UCSD-AML1 (cell line): ENCODE data around the gene SAP30BP.

Experiments used
- DNase-seq: peaks from one replicate; lab custom pipeline; 2025; ENCODE audit not compliant: unreplicated experiment; lab: John Stamatoyannopoulos, UW

SAP30BP gene

DNA sequence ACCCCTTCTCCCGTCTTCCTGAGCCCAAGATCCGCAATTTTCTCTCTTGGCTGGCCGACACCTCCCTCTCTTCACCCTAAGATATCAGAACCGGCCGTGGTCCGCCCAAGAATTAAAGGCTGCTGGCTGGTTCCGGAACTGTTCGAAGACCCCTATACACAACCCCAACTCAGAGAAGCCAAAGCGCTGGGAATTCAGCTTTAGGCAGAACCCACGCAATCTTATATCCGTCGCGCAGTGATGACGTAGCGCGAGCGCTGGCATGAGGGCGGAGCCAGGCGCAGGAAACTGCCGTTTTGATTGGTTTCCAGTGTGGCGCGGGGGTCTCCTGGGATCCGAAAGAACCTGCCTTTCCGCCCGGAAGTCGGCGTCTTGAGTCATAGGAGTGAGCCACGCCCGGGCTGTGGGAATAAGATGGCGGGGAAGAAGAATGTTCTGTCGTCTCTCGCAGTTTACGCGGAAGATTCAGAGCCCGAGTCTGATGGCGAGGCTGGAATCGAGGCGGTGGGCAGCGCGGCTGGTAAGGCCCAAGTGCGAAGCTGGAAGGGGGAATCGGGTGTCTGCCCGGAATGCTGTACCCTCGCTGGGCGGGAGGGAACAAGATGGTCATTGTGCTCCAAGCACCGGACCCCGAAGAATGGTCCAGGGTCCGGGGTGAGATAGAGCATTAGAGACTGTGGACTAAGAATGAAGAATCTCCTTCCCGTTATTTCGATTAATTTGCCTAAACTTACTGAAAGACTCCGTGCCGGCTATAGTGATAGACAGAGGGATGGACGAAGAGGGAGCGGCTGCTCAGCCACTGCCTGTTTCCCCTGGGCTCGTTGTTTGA lies at the start of gene SAP30BP, which contains the start of gene RECQL5:
Gene SAP30BP, plus strand, starts transcription at position 380 of the 832 bp plus-strand sequence. Its CDS starts 35 bp downstream, at position 415.
Gene RECQL5, minus strand, starts transcription at position 196 of the 832 bp plus-strand sequence. CDS start 597 bp downstream, outside the sequence.
- DNase-seq, result peak; percentile 96

DNA sequence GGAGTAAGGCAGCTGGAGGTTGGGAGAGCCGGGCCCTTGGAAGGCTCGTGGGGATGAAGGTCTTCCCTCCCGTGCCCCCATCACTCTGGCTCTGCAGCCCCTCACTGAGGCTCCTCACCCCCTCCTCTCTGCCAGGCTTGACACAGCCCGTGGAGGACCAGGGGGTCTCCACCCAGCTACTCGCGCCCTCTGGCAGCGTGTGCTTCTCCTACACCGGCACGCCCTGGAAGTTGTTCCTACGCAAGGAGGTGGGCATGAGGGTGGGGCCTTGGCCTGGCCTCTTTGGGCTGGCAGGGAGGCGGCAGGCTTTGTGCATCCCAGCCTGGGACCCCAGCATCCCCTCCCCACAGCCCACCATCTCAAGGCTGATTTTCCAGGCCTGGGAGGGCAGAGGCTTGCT lies 49.5 kb upstream of the SAP30BP start:
- DNase-seq, result no peak

DNA sequence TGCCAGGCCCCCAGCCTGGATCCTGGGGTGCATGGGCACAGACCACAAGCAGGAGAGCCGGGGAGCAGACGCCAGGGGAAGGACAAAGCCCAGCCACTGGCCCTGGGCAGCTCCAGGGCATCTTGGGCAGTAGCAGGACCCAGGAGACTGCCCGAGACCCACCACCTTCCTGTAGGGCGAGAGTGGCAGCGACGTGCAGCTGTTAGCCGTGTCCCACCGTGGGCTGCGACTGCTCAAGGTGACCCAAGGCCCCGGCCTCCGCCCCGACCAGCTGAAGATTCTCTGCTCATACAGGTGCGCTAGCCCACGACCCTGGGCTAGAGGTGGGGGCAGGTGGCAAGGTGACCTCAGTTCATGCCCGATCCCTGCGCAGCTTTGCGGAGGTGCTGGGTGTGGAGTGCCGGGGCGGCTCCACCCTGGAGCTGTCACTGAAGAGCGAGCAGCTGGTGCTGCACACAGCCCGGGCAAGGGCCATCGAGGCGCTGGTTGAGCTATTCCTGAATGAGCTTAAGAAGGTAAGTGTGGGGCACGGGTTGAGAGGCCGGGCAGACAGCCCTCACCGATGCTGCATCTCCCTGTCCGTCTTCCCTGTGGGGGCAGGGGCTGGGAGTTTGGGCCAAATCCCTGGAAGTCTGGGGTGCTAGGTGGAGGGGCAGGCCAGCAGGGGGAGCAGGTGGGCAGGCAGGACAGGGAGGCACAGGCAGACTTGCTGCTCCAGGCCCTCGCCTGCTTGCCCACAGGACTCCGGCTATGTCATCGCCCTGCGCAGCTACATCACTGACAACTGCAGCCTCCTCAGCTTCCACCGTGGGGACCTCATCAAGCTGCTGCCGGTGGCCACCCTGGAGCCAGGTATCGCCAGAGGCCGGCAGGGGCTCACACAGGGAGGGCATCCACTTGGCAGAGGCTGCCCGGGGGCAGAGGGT lies 47.4 kb upstream of the SAP30BP start:
- DNase-seq, result peak; percentile 29

DNA sequence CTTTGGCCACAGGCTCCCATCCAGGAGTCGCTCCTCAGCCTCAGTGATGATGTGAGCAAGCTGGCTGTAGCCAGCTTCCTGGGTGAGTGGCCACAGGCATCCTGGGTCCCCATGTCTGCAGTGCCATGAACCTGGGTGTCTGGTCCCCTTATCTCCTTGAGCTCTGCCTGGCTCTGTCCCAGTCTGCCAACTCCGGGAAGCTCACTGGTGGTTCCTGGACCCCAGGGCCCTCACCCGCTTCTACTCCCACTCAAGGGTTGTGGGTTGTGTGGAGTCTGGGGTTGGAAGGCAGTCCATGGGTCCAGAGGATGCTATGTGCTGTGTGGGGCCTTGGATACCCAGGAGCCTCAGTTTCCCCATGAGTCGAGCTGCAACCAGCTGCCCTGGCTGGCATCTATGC lies 45.6 kb upstream of the SAP30BP start:
- DNase-seq, result no peak

DNA sequence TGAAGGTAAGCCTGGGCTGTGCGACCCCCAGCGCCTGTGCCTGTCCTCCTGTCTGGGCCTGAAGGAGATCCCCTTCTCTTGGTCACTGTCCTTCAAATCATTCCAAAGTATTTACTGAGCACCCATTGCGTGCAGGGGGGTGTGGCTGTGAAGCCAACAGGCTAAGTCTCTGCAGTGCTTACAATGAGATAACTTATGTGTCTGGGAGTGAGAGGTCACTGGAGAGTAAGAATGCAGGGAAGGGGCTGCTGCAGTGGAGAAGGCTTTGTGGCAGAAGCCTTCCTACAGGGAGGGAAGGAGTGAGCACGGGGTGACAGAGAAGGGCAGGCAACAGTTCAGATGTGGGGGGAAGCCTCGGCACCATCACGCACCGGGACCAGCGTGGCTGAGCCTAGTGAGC lies 45.1 kb upstream of the SAP30BP start:
- DNase-seq, result no peak

DNA sequence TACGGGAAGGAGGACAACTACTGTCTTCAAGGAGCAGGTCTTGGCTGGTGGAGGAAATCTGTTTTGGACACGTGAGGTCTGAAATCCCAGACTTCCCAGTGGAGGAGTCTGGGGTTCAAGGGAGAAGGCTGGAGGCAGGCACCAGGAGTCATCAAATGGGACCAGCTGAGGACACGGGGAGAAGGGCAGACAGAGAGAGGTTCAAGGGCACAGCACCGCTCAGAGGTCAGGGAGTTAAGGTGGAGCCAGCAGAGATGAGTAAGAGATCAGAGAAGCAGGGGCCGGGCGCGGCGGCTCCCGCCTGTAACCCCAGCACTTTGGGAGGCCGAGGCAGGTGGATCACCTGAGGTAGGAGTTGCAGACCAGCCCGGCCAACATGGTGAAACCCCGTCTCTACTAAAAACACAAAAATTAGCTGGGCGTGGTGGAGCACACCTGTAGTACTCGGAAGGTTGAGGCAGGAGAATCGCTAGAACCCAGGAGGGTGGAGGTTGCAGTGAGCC lies 44.3 kb upstream of the SAP30BP start:
- DNase-seq, result no peak

DNA sequence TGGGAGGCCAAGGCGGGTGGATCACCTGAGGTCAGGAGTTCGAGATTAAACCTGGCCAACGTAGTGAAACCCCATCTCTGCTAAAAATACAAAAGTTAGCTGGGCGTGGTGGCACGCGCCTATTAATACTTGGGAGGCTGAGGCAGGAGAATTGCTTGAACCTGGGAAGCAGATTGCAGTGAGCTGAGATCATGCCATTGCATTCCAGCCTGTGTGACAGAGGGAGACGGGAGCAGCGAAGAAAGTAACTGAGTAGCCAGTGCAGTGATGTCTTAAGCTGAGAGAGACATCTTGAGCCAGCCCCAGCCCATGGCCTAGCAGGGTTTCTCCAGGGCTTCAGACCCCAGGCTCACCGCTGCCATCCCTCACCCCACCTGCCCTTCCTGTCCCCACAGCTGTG lies 43.8 kb upstream of the SAP30BP start:
- no peak for DNase-seq

DNA sequence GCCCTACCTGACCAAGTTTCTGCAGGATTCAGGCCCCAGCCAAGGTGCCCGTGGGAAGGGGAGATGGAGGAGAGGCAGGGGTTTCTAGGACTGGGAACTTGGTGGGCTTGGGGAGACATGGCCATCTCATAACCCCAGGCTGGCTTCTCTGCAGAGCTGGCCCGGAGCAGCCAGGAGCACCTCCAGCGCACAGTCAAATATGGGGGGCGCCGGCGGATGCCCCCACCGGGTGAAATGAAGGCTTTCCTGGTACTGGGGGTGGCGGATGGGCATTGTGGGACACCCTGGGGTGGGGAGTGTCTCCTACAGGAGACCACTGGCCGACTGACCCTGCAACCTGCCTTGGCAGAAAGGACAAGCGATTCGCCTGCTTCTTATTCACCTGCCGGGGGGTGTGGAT lies 43.1 kb upstream of the SAP30BP start:
- DNase-seq, result no peak

DNA sequence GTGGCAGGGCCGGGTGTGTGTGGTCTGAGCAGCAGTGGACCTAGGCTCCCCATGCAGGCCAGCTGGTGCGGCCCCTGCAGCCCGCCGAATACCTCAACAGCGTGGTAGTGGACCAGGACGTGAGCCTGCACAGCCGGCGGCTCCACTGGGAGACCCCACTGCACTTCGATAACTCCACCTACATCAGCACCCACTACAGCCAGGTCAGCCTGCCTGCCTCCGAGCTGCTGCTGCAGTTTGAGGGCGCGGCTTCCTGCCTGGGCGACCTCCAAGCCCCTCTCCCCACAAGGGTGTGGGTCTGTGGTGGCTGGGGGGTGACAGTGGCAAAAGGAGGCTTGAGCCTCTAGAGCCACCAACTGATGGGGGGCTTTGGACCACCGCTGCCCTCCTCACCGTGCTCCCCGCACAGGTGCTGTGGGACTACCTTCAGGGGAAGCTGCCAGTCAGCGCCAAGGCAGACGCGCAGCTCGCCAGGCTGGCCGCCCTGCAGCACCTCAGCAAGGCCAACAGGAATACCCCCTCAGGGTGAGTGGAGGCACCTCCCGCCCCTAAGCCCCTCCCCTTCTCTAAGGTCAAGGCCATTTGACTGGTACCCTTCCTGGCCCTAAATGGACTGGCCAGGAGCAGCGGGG lies 42.3 kb upstream of the SAP30BP start:
- DNase-seq, result no peak

DNA sequence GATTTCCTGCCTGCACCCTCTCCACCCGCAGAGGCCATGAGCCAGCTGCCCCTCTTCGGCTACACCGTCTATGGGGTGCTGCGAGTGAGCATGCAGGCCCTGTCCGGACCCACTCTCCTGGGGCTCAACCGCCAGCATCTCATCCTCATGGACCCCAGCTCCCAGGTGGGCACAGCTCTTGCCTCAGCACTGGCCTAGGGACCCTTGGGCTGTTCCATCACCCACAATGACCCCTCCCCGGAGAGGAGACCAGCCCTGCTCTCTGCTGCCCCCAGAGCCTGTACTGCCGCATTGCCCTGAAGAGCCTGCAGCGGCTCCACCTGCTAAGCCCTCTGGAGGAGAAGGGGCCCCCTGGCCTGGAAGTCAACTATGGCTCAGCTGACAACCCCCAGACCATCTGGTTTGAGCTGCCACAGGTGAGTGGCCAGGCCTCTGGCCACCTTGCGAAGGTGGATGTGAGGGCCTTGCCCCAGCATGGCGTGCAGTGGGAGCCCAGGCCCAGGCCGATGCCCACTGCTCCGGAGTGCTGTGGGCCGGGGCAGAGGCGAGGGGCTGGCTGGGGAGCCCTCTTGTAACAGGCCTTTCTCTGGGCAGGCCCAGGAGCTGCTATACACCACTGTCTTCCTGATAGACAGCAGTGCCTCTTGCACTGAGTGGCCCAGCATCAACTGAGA lies 41.2 kb upstream of the SAP30BP start:
- peak; percentile 25 for DNase-seq

DNA sequence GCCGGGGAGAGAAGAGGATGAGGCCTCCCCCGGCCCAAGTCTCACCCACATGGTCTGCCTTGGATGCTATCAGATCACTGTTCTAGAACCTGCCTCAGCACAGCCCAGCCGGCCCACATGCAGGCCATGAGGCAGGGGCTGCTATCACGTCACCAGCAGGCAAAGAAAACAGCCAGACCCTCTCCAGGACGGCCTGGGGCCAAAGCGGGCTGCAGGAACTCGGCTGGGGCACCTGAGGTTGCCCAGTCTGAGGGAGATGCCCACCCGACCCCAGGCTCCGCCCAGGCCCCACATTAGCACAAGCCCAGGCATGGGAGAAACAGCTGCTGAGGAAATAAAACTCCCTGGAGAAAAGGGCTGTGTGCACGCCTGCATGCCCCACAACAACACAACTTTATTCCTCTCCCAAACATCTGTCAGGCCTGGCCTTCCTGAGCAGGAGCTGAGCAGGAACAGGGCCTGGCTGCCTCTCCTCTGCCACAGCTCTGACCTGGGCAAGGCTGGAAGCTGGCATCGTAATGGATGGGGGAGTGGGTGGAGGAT lies 40.6 kb upstream of the SAP30BP start:
- no peak for DNase-seq

DNA sequence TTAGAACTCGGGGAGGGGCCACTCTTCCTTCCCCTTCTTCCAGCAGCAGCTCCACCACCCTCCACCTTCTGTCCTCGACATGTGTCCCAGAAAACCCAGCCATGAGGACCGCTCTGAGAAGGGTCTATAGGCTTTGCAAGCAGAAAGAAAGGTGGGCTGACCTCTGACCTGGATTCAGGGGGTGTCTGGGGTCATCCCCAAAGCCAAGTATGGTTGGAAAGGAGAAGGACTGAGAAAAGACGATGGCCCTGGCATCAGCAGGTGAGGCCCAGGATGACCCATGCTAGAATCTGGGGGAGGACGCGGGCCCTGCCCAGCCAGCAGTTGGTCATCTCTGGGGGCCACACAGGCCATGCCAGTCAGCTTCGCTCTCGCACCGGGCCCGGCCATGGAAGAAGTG lies 40.0 kb upstream of the SAP30BP start:
- no peak for DNase-seq

DNA sequence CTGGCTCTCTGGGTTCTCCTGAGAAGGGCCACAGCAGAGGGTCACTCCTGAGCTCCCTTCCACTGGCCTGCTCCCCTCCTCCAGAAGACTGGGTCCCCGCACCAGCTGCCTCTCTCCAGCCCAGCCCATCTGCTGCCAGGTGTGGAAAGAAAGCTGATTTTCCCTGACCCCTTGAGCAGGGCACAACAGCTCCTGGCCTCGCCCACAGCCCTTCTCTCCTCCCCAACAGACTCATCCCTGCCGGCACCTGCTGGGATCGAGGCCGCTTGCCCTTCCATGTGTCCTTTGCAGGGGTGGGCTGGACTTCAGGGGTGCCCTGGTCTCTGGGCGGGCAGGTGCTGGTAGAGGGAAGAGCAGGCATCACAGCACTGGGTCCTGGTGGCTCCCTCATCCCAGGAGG lies 38.7 kb upstream of the SAP30BP start:
- no peak for DNase-seq

DNA sequence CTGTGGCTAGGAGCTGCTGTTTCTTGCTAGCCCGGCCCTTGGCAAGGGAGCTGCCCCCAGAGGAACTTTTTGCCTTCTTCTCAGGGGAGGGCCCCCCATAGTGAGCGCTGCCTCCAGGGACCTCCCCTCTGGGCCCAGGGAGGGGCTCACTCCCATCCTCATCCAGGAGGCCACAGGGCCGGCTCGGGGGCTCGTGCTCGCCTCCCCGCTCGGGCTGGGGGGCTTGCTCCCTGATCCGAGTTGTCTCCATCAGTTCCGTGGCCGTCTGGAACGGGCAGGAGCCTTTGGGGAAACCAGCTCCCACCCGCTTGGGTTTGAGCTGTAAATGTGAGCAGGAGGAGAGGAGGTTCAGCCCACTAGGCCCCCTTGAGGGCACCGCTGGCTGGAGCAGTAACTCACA lies 38.0 kb upstream of the SAP30BP start:
- no peak for DNase-seq

DNA sequence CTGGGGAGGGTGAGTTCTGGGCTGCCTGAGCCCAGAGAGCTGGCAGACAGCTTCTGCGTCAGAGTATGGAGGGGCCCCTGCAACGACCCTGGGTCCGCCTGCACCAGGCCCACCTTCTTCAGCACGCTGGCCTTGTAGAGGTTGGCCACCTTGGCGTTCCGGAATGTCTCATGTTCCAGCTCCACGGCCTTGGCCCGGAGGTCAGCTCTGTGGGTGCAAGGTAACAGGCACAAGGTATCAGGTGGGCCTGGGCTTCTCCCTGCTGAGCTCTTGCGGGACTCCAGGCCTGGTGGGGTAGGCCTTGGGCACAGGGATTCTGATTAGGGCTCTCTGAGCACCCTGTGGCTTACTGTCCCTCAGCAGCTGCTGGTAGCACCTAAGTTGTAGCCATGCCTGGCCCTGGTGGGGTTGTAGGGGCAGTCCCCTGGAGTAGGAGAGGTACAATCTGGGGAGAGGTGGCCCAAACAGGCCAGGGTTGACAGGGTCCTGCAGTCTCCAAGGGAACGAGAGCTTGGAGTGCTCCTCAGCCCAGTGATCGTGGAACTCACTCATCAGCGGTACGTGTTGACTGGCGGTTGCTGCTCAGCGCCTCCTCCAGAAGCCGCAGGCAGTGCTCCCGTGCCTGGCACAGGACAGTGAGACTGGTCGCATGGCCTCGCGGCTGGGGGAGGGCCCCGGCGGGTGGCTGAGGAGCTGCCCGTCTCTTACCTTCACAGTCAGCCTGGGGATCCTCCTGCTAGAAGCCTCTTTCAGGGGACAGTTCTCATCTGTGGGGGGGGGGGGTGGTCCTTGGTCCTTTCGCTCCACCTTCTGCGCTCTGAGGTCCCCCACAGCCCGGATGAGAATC lies 36.8 kb upstream of the SAP30BP start:
- DNase-seq, result no peak

DNA sequence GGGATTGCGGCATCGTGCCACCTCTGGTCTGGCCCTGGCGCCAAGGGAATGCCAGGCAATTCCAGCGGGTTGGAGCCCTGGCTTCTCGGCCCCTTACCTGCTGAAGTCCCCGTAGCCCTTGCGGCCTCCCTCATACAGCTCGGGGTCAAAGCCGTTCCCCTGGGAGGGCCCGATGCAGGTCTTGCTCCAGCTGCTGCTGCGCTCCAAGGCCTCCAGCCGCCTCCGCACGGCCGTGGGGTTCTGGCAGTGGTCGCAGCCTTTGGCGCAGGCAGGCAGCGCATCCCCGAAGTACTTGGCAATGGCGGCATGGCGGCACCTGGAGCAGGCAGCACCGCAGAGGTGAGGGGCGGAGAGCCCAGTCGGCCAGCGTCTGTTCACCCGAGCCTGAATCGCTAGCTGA lies 35.8 kb upstream of the SAP30BP start:
- no peak for DNase-seq

DNA sequence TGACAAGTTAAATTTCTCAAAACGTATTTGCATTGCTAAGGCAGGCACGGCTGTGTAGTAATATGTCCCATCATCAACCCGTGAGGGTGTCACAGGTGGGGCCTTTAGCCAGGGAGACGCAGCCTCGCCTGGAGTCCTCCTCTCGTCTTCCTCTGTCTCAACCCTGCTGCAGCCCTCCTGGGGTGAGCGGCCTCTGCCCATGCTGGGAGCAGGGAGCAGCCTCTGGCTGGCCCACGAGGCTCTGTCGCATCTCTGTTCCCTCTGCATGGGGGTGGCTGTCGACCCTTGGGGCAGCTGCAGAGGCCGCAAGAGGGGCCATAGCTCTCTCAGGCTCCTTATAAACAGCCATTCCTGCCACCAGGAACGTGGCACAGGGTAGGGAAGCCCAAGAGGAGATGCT lies 34.7 kb upstream of the SAP30BP start:
- DNase-seq, result no peak

DNA sequence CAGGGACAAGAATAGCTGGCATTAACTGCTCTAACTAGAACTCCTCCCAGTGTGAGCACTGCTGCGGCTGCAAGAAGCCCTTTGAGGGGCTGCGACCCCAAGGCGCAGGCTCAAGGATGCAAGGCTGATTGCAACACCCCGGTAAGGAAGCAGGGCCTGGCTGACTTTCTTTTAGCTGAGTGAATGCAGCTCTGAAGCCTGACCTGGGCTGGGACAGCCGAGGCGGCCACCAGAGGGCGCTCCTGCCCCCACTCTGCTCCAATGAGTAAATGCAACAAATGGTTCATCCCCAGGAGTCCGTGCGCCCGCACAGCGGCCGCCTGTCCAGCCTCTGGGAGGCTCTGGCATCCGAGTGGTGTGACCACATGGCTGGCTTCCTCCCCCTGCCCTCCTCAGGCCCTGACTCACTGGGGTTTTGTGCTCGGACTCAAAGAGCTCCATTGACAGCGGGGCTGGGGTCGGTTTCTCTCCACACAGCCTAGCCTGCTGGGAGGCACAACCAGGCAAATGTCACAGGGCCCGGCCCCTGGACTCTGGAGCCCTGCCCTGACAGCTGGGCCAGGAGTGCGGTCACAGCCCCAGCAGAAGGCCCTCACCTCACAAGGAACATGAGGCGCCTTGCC lies 34.2 kb upstream of the SAP30BP start, which contains the start of gene SMIM5:
Gene SMIM5, plus strand, starts transcription at position 572 of the 623 bp plus-strand sequence. CDS start 6,768 bp downstream, outside the sequence.
- peak; percentile 77 for DNase-seq
